Dermis microvascular lymphatic vessel endothelial cell (primary cell): ENCODE results near the gene ETFA. TPM values are rescaled to one million over a fixed set of nuclear protein-coding genes. Genes with fewer than 3 reads are reported as not detected.

ENCODE experiments used
- DNase-seq, 2 donors: peaks; one replicate each; pipeline versions ENCODE4 v3.0.0 to v3.0.0-alpha.2; 2010; ENCODE audit warnings: low read depth in 2 of 2
- total RNA-seq: library from RNA; depleted of rRNA; stranded (reverse); fragments of >200 nt; gene quantifications from 2 replicates; pipeline ENCODE4 v1.2.1, GENCODE V29; 2014

ETFA gene
- total RNA-seq, 1 donor from 2014 or later = 163 TPM

GRCh38 chr15:76176487-76177085 lies 134.7 kb downstream of the ETFA start:
- DNase-seq = no peak

GRCh38 chr15:76176059-76176458 lies 135.2 kb downstream of the ETFA start:
- no peak for DNase-seq

DNA sequence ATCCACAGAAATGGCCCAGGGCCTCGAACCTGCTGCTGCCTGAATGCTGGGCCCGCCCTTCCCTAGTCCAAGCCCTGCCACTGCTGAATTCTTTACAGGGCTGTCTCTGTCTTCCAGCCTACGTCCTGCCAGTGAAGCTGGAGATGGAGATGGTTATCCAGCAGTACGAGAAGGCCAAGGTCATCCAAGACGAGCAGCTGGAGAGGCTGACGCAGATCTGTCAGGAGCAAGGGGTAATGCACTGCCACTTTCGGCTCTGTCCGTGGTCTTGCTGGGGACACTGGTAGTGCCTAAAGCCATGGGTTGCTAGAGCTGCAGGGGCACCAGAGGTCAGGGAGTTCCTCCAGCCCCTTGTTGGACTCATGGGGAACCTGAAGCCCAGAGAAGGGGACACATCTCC lies 135.8 kb downstream of the ETFA start:
- no peak for DNase-seq

- DNase-seq = no peak
These were observed 136.6 kb downstream of the ETFA start for GRCh38 chr15:76174654-76175053.

DNA sequence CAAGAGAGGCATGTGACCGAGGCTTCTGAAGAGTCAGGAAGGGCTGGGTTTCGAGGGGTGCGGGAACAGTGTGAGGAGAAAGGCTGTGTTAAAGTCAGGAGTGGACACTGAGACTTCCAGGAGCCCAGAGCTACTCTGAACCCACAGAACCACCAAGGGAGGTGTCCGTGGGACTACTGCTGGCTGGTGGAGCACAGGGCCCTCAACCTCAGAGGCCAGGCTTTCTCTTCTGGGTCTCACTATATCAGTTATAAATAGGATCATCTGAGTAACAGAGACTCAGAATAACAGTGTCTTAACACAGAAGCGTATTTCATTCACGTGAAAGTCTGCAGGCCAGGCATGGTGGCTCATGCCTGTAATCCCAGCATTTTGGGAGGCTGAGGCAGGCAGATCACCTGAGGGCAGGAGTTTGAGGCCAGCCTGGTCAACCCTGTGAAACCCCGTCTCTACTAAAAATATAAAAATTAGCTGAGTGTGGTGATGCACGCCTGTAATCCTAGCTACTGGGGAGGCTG lies 137.9 kb downstream of the ETFA start:
- no peak for DNase-seq

DNA sequence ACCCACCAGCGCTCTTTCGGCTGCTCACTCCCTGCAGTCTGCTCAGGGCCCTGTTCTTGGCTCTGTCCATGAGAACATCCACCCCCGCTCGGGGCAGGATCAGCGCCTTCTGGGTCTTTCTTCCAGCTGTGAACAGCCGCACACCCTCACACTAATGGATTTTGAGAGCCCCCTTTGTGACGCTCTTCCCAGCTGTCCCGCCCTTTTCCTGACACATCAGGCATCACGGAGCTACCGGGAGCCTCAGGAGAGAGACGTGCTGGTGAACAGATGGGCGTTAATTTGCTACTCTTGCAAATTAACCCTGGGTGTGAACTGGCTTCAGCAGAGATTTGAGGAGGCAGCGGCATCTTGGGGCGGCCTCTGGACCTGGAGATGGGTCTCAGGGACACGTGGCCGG lies 138.5 kb downstream of the ETFA start:
- no peak for DNase-seq

DNA sequence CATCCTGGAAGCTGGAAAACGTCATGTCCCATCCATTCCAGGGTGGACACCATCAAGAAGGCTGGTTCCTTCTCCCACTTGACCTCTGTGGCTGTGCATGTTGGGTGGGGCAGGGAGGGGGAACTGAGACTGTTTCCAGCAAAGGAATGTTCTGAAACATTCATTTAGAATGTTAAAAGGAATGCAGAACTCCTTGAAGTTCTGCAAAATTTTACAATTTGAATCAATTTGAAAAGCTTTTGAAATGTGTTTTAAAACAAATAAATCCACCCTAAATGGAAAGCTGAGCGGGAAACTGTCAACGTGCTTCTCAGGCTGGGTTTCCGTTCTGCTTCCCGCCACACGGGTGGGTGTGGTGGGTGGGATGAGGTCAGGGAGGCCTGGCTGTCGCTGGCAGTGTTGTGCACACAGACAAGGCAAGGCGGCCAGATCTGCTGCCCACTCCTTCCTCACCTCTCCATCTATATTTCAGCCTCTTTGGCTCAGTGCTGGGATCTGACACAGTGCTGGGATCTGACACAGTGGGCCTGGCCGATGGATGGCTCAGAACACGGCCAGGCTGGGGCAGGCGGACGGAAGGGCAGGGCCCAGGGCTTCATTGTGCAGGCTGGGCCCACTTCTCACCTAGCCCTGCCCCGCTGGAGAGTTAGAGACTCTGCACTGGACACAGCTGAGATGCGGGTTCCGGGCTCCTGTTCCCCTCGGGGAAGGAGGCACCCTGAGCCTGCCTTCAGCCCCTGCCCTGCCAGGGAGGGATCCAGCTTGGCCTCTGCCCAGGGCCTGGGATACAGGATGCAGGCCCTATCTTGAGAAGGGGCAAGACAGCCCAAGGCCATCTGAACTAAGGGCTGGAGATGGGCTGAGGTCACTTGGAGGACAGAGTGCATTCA lies 141.1 kb downstream of the ETFA start:
- DNase-seq = no peak

- DNase-seq = no peak
These were observed 142.3 kb downstream of the ETFA start for GRCh38 chr15:76169018-76169417.

- no peak for DNase-seq
These were observed 142.9 kb downstream of the ETFA start for GRCh38 chr15:76168237-76168984.

DNA sequence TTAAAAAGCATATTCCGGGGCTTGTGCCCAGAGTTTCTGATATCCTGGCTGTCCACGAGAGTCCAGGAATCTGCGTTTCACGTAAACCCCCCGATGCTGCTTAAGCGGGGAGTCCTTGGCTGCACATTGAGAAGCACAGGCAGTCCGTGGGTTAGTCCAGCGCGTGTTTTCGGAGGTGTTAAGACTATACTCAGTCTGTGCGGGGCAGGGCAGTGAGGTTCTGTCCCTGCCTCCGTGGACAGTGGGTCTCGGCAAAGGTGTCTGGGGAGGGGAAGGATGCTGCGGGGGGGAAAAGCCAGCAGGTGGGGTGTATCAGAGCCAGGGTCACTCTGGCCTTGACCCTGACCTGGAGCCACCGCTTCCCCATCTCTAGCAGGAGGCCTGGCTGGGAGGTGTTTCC lies 145.3 kb downstream of the ETFA start:
- DNase-seq = no peak

Other genes with a start within 250 kb of the ETFA start
- gene ISL2, start 25.3 kb upstream of the ETFA start, total RNA-seq = 0.63 and 0.90 TPM in 2 replicates